Neural cell (in vitro differentiated cells): Measurements from ENCODE around the gene NGLY1. TPM values are rescaled to one million over a fixed set of nuclear protein-coding genes. Genes with fewer than 3 reads are reported as not detected.

Source experiments
- H2AFZ ChIP-seq: fragments of 200-600, 300-800 bp; sonication (generic), shearing (Covaris generic); 2 replicates; pipeline ENCODE4 v1.6.0; 2014; ENCODE audit warnings: low read depth, mild to moderate bottlenecking, antibody characterized with exemption, low read length, moderate library complexity
- H3F3A ChIP-seq: fragments of 200-600 bp; shearing (Covaris generic); 2 replicates; pipeline ENCODE4 v1.6.1; 2016; ENCODE audit warnings: mild to moderate bottlenecking, moderate library complexity, mixed read lengths, antibody characterized with exemption, low read length; ENCODE audit not compliant: insufficient read depth, poor library complexity, severe bottlenecking
- H3K27ac ChIP-seq: fragments of 200-600, 300-800 bp; sonication (generic), shearing (Covaris generic); 2 replicates; pipeline ENCODE4 v1.5.1; 2014; ENCODE audit warnings: mild to moderate bottlenecking, low read length, moderate library complexity
- H3K27me3 ChIP-seq: fragments of 300-800, 200-600 bp; sonication (generic), shearing (Covaris generic); 2 replicates; pipeline ENCODE4 v1.6.0; 2014; ENCODE audit warnings: mild to moderate bottlenecking, low read depth, low read length, moderate library complexity; ENCODE audit not compliant: insufficient read depth
- H3K36me3 ChIP-seq: fragments of 300-800, 200-600 bp; sonication (generic), shearing (Covaris generic); 2 replicates; pipeline ENCODE4 v1.5.1; 2014; ENCODE audit warnings: mild to moderate bottlenecking, antibody characterized with exemption, low read length, moderate library complexity; ENCODE audit not compliant: insufficient read depth
- H3K4me2 ChIP-seq: fragments of 300-800, 200-600 bp; sonication (generic), shearing (Covaris generic); 2 replicates; pipeline ENCODE4 v1.6.0; 2014; ENCODE audit warnings: mild to moderate bottlenecking, low read length
- H3K4me3 ChIP-seq: fragments of 300-800, 200-600 bp; sonication (generic), shearing (Covaris generic); 2 replicates; pipeline ENCODE4 v1.5.1; 2014; ENCODE audit warnings: mild to moderate bottlenecking, low read length, moderate library complexity
- H3K79me2 ChIP-seq: fragments of 200-600 bp; shearing (Covaris generic); replicated peaks from 2 replicates; pipeline ENCODE4 v1.6.0; 2014; ENCODE audit warnings: mild to moderate bottlenecking, low read length, moderate library complexity; ENCODE audit not compliant: insufficient read depth
- H3K9ac ChIP-seq: fragments of 300-800, 200-600 bp; sonication (generic), shearing (Covaris generic); 2 replicates; pipeline ENCODE4 v1.6.1; 2016; ENCODE audit warnings: mild to moderate bottlenecking, low read length, mixed read lengths
- H3K9me2 ChIP-seq: fragments of 200-600 bp; shearing (Covaris generic); 2 replicates; pipeline ENCODE4 v1.6.1; 2016; ENCODE audit warnings: mild to moderate bottlenecking, low read length, mixed read lengths; ENCODE audit not compliant: insufficient read depth
- H3K9me3 ChIP-seq: fragments of 200-600, 300-800 bp; sonication (generic), shearing (Covaris generic); 2 replicates; pipeline ENCODE4 v1.6.1; 2016; ENCODE audit warnings: mild to moderate bottlenecking, mixed run types, low read length, moderate library complexity, mixed read lengths
- H4K20me1 ChIP-seq: fragments of 200-600 bp; shearing (Covaris generic); 2 replicates; pipeline ENCODE4 v1.6.1; 2016; ENCODE audit warnings: mild to moderate bottlenecking, mixed run types; ENCODE audit not compliant: insufficient read depth
- CTCF ChIP-seq: fragments of 450-650 bp; IDR thresholded peaks from 2 replicates; pipeline ENCODE4 v1.5.1; 2014; ENCODE audit warnings: antibody characterized with exemption, mild to moderate bottlenecking, moderate library complexity; ENCODE audit not compliant: poor library complexity, severe bottlenecking
- EP300 ChIP-seq: fragments of 450-650 bp; conservative IDR thresholded peaks from 2 replicates; pipeline ENCODE4 v1.6.1; 2014; ENCODE audit warnings: antibody characterized with exemption, mild to moderate bottlenecking, moderate library complexity; ENCODE audit not compliant: poor library complexity, severe bottlenecking
- EZH2 ChIP-seq: fragments of 200-600, 300-800 bp; shearing (Covaris generic), sonication (generic); IDR thresholded peaks from 2 replicates; pipeline ENCODE4 v1.6.1; 2014; ENCODE audit warnings: antibody characterized with exemption, low read length, borderline replicate concordance, mild to moderate bottlenecking; ENCODE audit not compliant: insufficient read depth, poor library complexity, severe bottlenecking
- MXI1 ChIP-seq: fragments of 450-650 bp; conservative IDR thresholded peaks from 2 replicates; pipeline ENCODE4 v1.6.1; 2014; ENCODE audit warnings: antibody characterized with exemption, mild to moderate bottlenecking; ENCODE audit not compliant: poor library complexity, severe bottlenecking
- POLR2AphosphoS5 ChIP-seq: IDR thresholded peaks from 2 replicates; pipeline ENCODE4 v1.6.1; 2012
- RAD21 ChIP-seq: fragments of 450-650 bp; conservative IDR thresholded peaks from 2 replicates; pipeline ENCODE4 v1.6.1; 2014; ENCODE audit warnings: antibody characterized with exemption, mild to moderate bottlenecking, moderate library complexity
- REST ChIP-seq: IDR thresholded peaks from 2 replicates; pipeline ENCODE4 v1.6.1; 2012; ENCODE audit warnings: borderline replicate concordance
- SMC3 ChIP-seq: fragments of 450-650 bp; conservative IDR thresholded peaks from 2 replicates; pipeline ENCODE4 v1.6.1; 2014; ENCODE audit warnings: antibody characterized with exemption, mild to moderate bottlenecking, moderate library complexity; ENCODE audit not compliant: poor library complexity
- TAF1 ChIP-seq: IDR thresholded peaks from 2 replicates; pipeline ENCODE4 v1.6.1; 2012; ENCODE audit warnings: low read depth
- polyA plus RNA-seq: library from polyadenylated mRNA; depleted of rRNA; stranded (reverse); fragments of >200 nt; gene quantifications from 2 replicates; pipeline ENCODE4 v1.2.3, GENCODE V29; 2014

Gene NGLY1
- polyA plus RNA-seq, 1 donor from 2014 or later = 22.0 TPM

GRCh38 chr3:25697553-25697952 is 85.7 kb downstream of the NGLY1 start:
- Histone ChIP-seq H3K4me2 (no peak overlapping the region), H3K4me3 (no peak overlapping the region), H3F3A (no peaks in the 10 kb centered on the region), H3K27ac (no peak overlapping the region), H3K36me3 (no peaks in the 10 kb centered on the region), H3K9me3 (no peaks in the 10 kb centered on the region), H3K9me2 (no peaks in the 10 kb centered on the region), H4K20me1 (no peaks in the 10 kb centered on the region), H2AFZ (no peak overlapping the region), H3K79me2 (no peaks in the 10 kb centered on the region), H3K27me3 (no peaks in the 10 kb centered on the region), H3K9ac (no peak overlapping the region)
- TF ChIP-seq EZH2 (no peak), CTCF (no peak)

- Histone ChIP-seq H3K4me3 (no peak overlapping the region), H3K9me2 (no peaks in the 10 kb centered on the region), H3K9me3 (no peaks in the 10 kb centered on the region), H3K4me2 (no peak overlapping the region), H3K36me3 (no peaks in the 10 kb centered on the region), H3K27ac (no peak overlapping the region), H3F3A (no peaks in the 10 kb centered on the region), H2AFZ (no peak overlapping the region), H3K79me2 (no peaks in the 10 kb centered on the region), H3K9ac (no peak overlapping the region), H3K27me3 (no peaks in the 10 kb centered on the region), H4K20me1 (no peaks in the 10 kb centered on the region)
- TF ChIP-seq CTCF (no peak), MXI1 (no peak), EZH2 (no peak), EP300 (no peak), POLR2AphosphoS5 (no peak), SMC3 (no peak), REST (no peak), RAD21 (no peak), TAF1 (no peak)
Measured at GRCh38 chr3:25695731-25696420, 87.4 kb downstream of the NGLY1 start.
